ENCODE measurements around the gene CHST15.

DNA sequence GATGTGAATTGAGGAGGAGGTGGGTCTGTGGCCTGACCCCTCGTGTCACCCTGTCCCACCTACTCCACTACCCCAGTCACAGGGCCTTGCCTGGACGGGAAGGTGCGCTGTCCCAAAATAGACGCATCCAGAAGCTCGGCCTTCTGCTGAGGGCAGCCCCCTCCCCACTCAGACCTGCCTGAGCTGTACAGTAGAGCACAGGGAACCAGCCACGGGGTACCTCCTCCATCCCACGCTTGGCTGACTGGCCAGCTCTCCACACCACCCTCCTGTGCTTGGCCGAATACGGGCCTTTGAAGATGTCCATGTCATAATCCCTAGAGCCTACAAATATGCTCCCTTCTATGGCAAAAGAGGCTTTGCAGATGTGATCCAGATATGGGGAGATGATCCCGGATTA, 88.3 kb downstream of the CHST15 start:
- no peak for TF ChIP-seq POLR2A (IDR thresholded peaks at IDR 0.05)
- TF ChIP-seq, protein P1, sequence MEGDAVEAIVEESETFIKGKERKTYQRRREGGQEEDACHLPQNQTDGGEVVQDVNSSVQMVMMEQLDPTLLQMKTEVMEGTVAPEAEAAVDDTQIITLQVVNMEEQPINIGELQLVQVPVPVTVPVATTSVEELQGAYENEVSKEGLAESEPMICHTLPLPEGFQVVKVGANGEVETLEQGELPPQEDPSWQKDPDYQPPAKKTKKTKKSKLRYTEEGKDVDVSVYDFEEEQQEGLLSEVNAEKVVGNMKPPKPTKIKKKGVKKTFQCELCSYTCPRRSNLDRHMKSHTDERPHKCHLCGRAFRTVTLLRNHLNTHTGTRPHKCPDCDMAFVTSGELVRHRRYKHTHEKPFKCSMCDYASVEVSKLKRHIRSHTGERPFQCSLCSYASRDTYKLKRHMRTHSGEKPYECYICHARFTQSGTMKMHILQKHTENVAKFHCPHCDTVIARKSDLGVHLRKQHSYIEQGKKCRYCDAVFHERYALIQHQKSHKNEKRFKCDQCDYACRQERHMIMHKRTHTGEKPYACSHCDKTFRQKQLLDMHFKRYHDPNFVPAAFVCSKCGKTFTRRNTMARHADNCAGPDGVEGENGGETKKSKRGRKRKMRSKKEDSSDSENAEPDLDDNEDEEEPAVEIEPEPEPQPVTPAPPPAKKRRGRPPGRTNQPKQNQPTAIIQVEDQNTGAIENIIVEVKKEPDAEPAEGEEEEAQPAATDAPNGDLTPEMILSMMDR (IDR thresholded peaks at IDR 0.05) = no peak

Data from adrenal gland (tissue), 5 donors.